ENCODE measurements around the gene NUP93. TPM values are rescaled to one million over a fixed set of nuclear protein-coding genes. Genes with fewer than 3 reads are reported as not detected.

The NUP93 gene
- total and polyA plus RNA-seq, 7 donors = 13.8 to 35.8 (median 21.4) TPM

DNA sequence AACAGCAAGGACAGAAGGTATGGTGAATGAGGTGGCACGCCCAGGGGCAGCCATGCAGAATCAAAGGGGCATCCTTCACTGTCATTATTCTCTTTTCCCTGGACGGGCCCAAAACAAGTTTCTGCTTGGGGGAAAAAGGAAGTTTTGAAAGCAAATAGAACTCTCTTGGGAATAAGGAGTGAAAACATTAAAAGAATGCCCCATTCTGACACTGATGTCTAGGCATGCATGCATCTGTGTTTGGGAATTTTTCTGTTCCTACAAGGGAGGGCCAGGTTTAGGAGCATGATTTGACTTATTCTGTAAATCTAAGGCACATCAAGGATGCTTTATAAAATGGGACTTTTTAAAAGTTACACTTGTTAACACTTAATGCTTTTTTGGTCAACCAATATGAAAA lies 100.7 kb downstream of the NUP93 start:
- Histone ChIP-seq H3K27me3 (no peaks in the 10 kb centered on the region), H3K4me3 (no peak overlapping the region), H3K27ac (no peak overlapping the region), H3K4me1 (no peaks in the 10 kb centered on the region), H3K9me3 (no peaks in the 10 kb centered on the region), H3K36me3 (peaks cover 0 to 50% (median 23%) of the 10 kb centered on the region in 4 donors)
- intact Hi-C loops (cut with DNase I) = no loop called here
- TF ChIP-seq EP300 (IDR thresholded peaks at IDR 0.05) = no peak
- TF ChIP-seq, protein P1, sequence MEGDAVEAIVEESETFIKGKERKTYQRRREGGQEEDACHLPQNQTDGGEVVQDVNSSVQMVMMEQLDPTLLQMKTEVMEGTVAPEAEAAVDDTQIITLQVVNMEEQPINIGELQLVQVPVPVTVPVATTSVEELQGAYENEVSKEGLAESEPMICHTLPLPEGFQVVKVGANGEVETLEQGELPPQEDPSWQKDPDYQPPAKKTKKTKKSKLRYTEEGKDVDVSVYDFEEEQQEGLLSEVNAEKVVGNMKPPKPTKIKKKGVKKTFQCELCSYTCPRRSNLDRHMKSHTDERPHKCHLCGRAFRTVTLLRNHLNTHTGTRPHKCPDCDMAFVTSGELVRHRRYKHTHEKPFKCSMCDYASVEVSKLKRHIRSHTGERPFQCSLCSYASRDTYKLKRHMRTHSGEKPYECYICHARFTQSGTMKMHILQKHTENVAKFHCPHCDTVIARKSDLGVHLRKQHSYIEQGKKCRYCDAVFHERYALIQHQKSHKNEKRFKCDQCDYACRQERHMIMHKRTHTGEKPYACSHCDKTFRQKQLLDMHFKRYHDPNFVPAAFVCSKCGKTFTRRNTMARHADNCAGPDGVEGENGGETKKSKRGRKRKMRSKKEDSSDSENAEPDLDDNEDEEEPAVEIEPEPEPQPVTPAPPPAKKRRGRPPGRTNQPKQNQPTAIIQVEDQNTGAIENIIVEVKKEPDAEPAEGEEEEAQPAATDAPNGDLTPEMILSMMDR (IDR thresholded peaks at IDR 0.05) = no peak
- no peak for TF ChIP-seq POLR2A (IDR thresholded peaks at IDR 0.05)
- no peak for DNase-seq
- 48 to 65% methylated on average over 2 of the region's 2 CpGs for WGBS, 2 donors

DNA sequence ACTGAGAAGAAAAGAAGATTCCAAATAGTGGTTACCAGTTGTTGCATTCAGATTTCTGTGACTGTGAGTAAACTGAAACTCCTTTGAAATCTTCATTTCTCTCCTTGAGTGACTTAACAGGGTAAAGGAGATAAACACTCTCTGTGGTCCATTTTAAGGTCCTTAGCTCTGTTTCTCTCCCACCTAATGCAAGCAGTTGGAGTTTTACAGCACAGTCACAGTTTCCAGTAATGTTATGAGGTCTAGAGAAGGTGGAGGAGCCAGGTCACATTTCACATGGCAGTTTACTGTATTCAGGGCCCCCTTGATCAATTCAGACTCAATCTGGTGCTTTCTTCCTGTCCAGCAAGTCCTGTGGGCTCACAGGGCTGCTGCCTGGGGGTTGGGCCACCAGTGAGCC lies 102.8 kb downstream of the NUP93 start:
- peaks cover 0 to 64% (median 26%) of the 10 kb centered on the region in 4 donors for H3K36me3 ChIP-seq
- intact Hi-C loops (cut with DNase I) = no loop called here

DNA sequence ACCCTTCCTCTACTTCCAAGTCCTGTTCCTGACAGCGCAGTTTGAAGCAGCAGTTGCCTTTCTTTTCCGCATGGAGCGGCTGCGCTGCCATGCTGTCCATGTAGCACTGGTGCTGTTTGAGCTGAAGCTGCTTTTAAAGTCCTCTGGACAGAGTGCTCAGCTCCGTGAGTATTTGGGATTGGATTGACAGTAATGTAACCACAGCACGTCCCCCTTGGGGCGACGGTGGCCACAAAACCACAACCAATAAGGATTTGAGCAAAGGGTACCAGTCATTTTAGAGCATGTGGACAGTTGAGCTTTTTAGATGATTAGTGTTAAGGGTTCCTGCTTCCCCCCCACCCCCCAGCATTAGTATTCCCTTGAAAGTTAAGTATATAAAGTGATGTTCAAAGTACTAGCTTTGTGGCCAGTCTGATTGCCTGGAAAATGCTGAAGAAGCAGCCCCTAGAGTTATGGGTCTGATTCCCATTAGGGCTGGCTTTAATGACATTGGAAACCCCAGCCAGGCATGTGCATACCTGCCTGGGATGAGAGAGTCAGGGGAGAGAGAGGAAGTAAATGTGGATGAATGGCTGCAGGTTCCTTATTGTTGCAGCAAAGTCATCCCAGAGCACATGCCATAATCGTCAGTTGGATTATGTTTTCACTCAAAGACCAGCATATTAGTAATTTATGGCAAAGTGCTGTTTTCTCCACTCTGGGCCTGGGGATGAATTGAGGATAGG lies 103.5 kb downstream of the NUP93 start:
- no peaks in the 10 kb centered on the region for H3K27me3 ChIP-seq
- TF ChIP-seq EP300 (IDR thresholded peaks at IDR 0.05) = no peak
- no peak for TF ChIP-seq POLR2AphosphoS5 (IDR thresholded peaks at IDR 0.05)
- TF ChIP-seq, protein P1 (IDR thresholded peaks at IDR 0.05) = no peak
- TF ChIP-seq POLR2A (IDR thresholded peaks at IDR 0.05) = no peak
- H3K4me3 ChIP-seq = no peak overlapping the region
- intact Hi-C loops (cut with DNase I) = no loop called here
- H3K9me3 ChIP-seq = no peaks in the 10 kb centered on the region
- H3K36me3 ChIP-seq = peaks cover 0 to 71% (median 27%) of the 10 kb centered on the region in 4 donors
- no peaks in the 10 kb centered on the region for H3K4me1 ChIP-seq
- no peak for DNase-seq
- 86 to 95% methylated on average over 9 of the region's 9 CpGs for WGBS, 2 donors
- H3K27ac ChIP-seq = no peak overlapping the region

More for the DNA sequence above, 102.8 kb downstream of the NUP93 start:
- Histone ChIP-seq H3K27me3 (no peaks in the 10 kb centered on the region), H3K4me3 (no peak overlapping the region), H3K9me3 (no peaks in the 10 kb centered on the region), H3K4me1 (no peaks in the 10 kb centered on the region), H3K27ac (no peak overlapping the region)
- DNase-seq = no peak
- no peak for TF ChIP-seq POLR2AphosphoS5 (IDR thresholded peaks at IDR 0.05)

DNA sequence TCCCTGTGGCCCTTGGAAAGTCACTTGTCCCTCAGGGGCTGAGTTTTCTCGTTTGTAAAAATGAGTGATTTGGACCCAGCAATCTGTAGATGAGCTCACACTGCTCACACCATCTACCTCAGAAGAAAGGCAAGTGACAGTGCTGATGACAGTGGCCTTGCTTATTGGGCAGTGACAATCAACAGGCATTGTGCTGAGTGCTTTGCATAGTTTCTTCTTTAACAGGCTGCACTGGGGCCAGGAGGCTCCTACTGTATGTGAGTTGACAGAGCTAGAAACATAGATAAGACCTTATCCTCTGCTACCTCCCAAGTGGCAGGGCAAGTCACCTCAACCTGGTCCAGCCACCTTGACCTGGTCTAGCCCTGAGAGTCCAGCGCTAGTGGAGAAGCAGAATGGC lies 105.4 kb downstream of the NUP93 start:
- DNase-seq = no peak
- no peaks in the 10 kb centered on the region for H3K4me1 ChIP-seq
- H3K36me3 ChIP-seq = peaks cover 0 to 87% (median 27%) of the 10 kb centered on the region in 4 donors
- H3K4me3 ChIP-seq = no peak overlapping the region
- intact Hi-C loops (cut with DNase I) = no loop called here
- WGBS, 2 donors = 90 to 93% methylated on average over 2 of the region's 2 CpGs
- no peaks in the 10 kb centered on the region for H3K27me3 ChIP-seq
- H3K9me3 ChIP-seq = no peaks in the 10 kb centered on the region
- no peak for TF ChIP-seq POLR2A (IDR thresholded peaks at IDR 0.05)
- no peak for TF ChIP-seq POLR2AphosphoS5 (IDR thresholded peaks at IDR 0.05)
- H3K27ac ChIP-seq = no peak overlapping the region

- Histone ChIP-seq H3K27me3 (no peaks in the 10 kb centered on the region), H3K4me3 (no peak overlapping the region), H3K27ac (no peak overlapping the region), H3K36me3 (peaks cover 0 to 91% (median 24%) of the 10 kb centered on the region in 4 donors), H3K4me1 (peaks cover 0 to 3% (median 0%) of the 10 kb centered on the region in 4 donors), H3K9me3 (no peaks in the 10 kb centered on the region)
- intact Hi-C loops (cut with DNase I) = no loop called here
- DNase-seq = no peak
- TF ChIP-seq POLR2A (IDR thresholded peaks at IDR 0.05) = no peak
- TF ChIP-seq POLR2AphosphoS5 (IDR thresholded peaks at IDR 0.05) = no peak
- TF ChIP-seq, protein P1 (IDR thresholded peaks at IDR 0.05) = no peak
- WGBS, 2 donors = 80 to 85% methylated on average over 5 of the region's 5 CpGs
Measured at GRCh38 chr16:56836410-56837230, 106.7 kb downstream of the NUP93 start.
